ENCODE data around the gene TTC13.

GRCh38 chr1:230913496-230913895 is 65.2 kb downstream of the TTC13 start:
- TF ChIP-seq POLR2AphosphoS5 (IDR thresholded peaks at IDR 0.05; ENCODE audit: low read depth, low read length) (no peak), POLR2A (IDR thresholded peaks at IDR 0.05; ENCODE audit: borderline replicate concordance, extremely low read depth, insufficient read depth, insufficient read length) (no peak), RAD21 (IDR thresholded peaks at IDR 0.05; ENCODE audit: low read depth) (no peak), CTCF (IDR thresholded peaks at IDR 0.05 in 2 of 3, conservative IDR thresholded peaks at IDR 0.05 in 1 of 3; ENCODE audit: borderline replicate concordance in 1 of 3, insufficient read depth in 1 of 3, low read depth in 2 of 3, low read length in 2 of 3) (no peak), JUND (IDR thresholded peaks at IDR 0.05) (no peak), EZH2 (IDR thresholded peaks at IDR 0.05) (no peak), ELF1 (IDR thresholded peaks at IDR 0.05; ENCODE audit: borderline replicate concordance, low read depth) (no peak), EGR1 (IDR thresholded peaks at IDR 0.05; ENCODE audit: low read depth) (no peak), MAX (IDR thresholded peaks at IDR 0.05) (no peak), YY1 (IDR thresholded peaks at IDR 0.05; ENCODE audit: extremely low read depth, insufficient replicate concordance, low read depth, low read length) (no peak), SP1 (IDR thresholded peaks at IDR 0.05; ENCODE audit: low read depth) (no peak)
